OCI-LY3 (cell line): ENCODE data around the gene MAPKAP1.

Experiments used
- H2AFZ ChIP-seq: fragments of 200-600, 300-600 bp; shearing (Covaris generic); 2 replicates; pipeline ENCODE4 v1.6.0; 2014; ENCODE audit warnings: antibody characterized with exemption, low read depth, low read length
- H3K27ac ChIP-seq: fragments of 200-600, 300-600 bp; sonication (generic); 2 replicates; pipeline ENCODE4 v1.5.1; 2014; ENCODE audit warnings: mild to moderate bottlenecking, low read length, moderate library complexity, mixed read lengths
- H3K27me3 ChIP-seq: fragments of 200-600, 300-600 bp; sonication (generic); 2 replicates; pipeline ENCODE4 v1.6.1; 2014; ENCODE audit warnings: low read depth, low read length, mixed read lengths
- H3K36me3 ChIP-seq: fragments of 200-600, 300-600 bp; sonication (generic); replicated peaks from 2 replicates; pipeline ENCODE3; 2014; ENCODE audit warnings: low read depth, low read length, mixed read lengths
- H3K4me1 ChIP-seq: fragments of 300-600, 200-600 bp; sonication (generic); 2 replicates; pipeline ENCODE4 v1.6.1; 2014; ENCODE audit warnings: low read length, mixed read lengths
- H3K4me2 ChIP-seq: fragments of 200-600, 300-600 bp; sonication (generic); 2 replicates; pipeline ENCODE4 v1.6.1; 2014; ENCODE audit warnings: low read length, mixed read lengths
- H3K4me3 ChIP-seq: fragments of 300-600, 200-600 bp; sonication (generic); 2 replicates; pipeline ENCODE4 v1.5.1; 2014; ENCODE audit warnings: antibody characterized with exemption, mild to moderate bottlenecking, low read length, moderate library complexity
- H3K79me2 ChIP-seq: fragments of 300-600, 200-600 bp; shearing (Covaris generic); 2 replicates; pipeline ENCODE4 v1.6.1; 2014; ENCODE audit warnings: mild to moderate bottlenecking, low read length, mixed read lengths
- H3K9ac ChIP-seq: fragments of 300-600, 200-600 bp; shearing (Covaris generic); 2 replicates; pipeline ENCODE4 v1.6.0; 2014; ENCODE audit warnings: mild to moderate bottlenecking, low read length, moderate library complexity
- H3K9me3 ChIP-seq: fragments of 200-600, 300-600 bp; shearing (Covaris generic); 2 replicates; pipeline ENCODE4 v1.6.1; 2014; ENCODE audit warnings: low read length, mixed read lengths; ENCODE audit not compliant: insufficient read depth
- H4K20me1 ChIP-seq: fragments of 200-600, 300-600 bp; sonication (generic); 2 replicates; pipeline ENCODE4 v1.6.1; 2016; ENCODE audit warnings: low read length, mixed read lengths; ENCODE audit not compliant: insufficient read depth
- EZH2phosphoT487 ChIP-seq: fragments of 200-600 bp; shearing (Covaris generic); IDR thresholded peaks from 2 replicates; pipeline ENCODE4 v1.6.1; 2018; ENCODE audit warnings: antibody characterized with exemption, mixed run types, low read depth
- TF ChIP-seq, protein P1 (sequence below): fragments of 200-600, 300-600 bp; sonication (generic); IDR thresholded peaks from 2 replicates; pipeline ENCODE4 v1.5.1; 2014; ENCODE audit warnings: antibody characterized with exemption, low read length, low read depth

Gene MAPKAP1

DNA sequence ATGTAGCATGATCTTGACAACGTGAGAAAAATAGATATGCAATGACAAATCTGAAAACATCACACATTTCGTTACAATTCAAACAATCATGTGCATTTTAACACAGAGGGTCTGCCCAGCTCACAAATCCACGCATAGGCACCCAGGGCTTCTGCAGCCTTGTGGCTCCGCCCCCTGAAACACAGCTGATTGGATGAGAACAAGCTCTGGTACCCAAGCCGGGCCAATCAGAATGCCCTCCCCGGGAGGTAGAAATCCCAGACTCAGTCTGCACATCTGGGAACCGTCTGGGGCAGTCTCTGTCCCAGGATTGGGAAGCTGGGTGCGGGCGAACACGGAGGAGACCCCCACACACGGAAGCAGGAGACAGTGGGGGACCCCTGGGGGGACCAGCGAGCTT lies 307.8 kb downstream of the MAPKAP1 start:
- Histone ChIP-seq H3K4me2 (no peak overlapping the region), H3K9me3 (no peaks in the 10 kb centered on the region), H2AFZ (no peak overlapping the region), H3K36me3 (no peaks in the 10 kb centered on the region), H3K4me1 (no peaks in the 10 kb centered on the region), H4K20me1 (no peaks in the 10 kb centered on the region), H3K4me3 (no peak overlapping the region), H3K79me2 (no peaks in the 10 kb centered on the region), H3K27me3 (no peaks in the 10 kb centered on the region), H3K27ac (no peak overlapping the region), H3K9ac (no peak overlapping the region)
- TF ChIP-seq EZH2phosphoT487: no peak
- TF ChIP-seq, protein P1, sequence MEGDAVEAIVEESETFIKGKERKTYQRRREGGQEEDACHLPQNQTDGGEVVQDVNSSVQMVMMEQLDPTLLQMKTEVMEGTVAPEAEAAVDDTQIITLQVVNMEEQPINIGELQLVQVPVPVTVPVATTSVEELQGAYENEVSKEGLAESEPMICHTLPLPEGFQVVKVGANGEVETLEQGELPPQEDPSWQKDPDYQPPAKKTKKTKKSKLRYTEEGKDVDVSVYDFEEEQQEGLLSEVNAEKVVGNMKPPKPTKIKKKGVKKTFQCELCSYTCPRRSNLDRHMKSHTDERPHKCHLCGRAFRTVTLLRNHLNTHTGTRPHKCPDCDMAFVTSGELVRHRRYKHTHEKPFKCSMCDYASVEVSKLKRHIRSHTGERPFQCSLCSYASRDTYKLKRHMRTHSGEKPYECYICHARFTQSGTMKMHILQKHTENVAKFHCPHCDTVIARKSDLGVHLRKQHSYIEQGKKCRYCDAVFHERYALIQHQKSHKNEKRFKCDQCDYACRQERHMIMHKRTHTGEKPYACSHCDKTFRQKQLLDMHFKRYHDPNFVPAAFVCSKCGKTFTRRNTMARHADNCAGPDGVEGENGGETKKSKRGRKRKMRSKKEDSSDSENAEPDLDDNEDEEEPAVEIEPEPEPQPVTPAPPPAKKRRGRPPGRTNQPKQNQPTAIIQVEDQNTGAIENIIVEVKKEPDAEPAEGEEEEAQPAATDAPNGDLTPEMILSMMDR: no peak

DNA sequence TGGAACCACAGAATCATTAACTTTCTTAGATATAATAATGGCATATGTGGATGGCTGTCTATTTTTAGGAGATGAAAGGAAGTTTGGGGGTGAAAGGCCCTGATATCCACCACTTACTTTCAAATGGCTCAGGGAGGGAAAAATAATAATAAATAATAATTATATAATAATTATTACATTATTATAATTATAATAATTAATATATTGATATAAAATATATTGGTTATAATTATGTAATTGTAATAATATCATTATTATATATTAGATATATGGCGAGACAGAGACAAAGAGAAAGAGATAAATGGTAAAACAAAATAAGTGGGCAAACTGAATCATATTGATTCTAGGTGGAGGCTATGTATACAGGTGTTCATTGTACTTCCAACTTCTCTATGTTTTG lies 308.8 kb downstream of the MAPKAP1 start:
- no peaks in the 10 kb centered on the region for H4K20me1 ChIP-seq
- no peak overlapping the region for H2AFZ ChIP-seq
- no peaks in the 10 kb centered on the region for H3K9me3 ChIP-seq
- H3K4me1 ChIP-seq: no peaks in the 10 kb centered on the region
- H3K79me2 ChIP-seq: no peaks in the 10 kb centered on the region
- no peak overlapping the region for H3K9ac ChIP-seq
- no peak overlapping the region for H3K4me2 ChIP-seq
- no peaks in the 10 kb centered on the region for H3K27me3 ChIP-seq
- no peak overlapping the region for H3K27ac ChIP-seq
- TF ChIP-seq EZH2phosphoT487: no peak
- TF ChIP-seq, protein P1: no peak
- H3K4me3 ChIP-seq: no peak overlapping the region
- H3K36me3 ChIP-seq: no peaks in the 10 kb centered on the region

DNA sequence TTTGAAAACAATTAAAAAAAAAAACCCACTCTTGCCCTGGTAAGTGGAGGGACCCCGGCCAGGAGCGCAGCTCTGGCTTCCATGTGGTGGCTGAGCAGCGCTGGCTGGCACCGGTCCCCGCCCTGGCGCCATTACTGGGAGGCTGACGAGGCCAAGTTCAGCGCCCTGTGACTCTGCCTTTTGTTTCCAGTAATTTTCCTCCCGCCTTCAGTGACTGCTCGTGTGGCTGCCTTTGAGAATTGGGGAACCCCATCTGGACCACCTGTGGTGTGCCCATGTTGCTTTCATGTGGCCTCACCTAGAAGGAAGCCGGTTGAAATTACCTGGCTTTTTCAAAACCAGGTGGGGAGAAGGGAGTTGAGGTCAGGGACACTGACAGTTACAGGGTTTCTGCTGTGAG lies 309.3 kb downstream of the MAPKAP1 start:
- Histone ChIP-seq H3K36me3 (no peaks in the 10 kb centered on the region), H2AFZ (no peak overlapping the region), H4K20me1 (no peaks in the 10 kb centered on the region), H3K4me2 (no peak overlapping the region), H3K27me3 (no peaks in the 10 kb centered on the region), H3K9me3 (no peaks in the 10 kb centered on the region), H3K27ac (no peak overlapping the region), H3K9ac (no peak overlapping the region), H3K79me2 (no peaks in the 10 kb centered on the region), H3K4me3 (no peak overlapping the region), H3K4me1 (no peaks in the 10 kb centered on the region)
- TF ChIP-seq EZH2phosphoT487: no peak
- TF ChIP-seq, protein P1: no peak

DNA sequence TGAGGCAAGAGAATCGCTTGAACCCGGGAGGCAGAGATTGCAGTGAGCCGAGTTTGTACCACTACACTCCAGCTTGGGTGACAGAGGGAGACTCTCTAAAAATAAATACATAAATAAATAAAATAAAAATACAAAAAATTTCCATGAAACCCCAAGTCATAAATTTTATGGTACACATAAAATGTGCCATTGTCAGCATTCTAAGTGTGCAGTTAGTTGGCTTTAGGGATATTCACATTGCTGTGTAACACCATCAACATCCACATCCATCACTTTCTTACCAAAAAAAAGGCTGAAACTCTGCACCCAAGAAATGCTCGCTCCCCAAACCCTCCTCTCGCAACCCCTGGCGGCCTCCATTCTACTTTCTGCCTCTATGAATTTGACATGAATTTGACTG lies 310.2 kb downstream of the MAPKAP1 start:
- no peak overlapping the region for H3K4me3 ChIP-seq
- TF ChIP-seq, protein P1: no peak
- no peak for TF ChIP-seq EZH2phosphoT487
- no peak overlapping the region for H3K4me2 ChIP-seq
- H3K4me1 ChIP-seq: no peaks in the 10 kb centered on the region
- H3K79me2 ChIP-seq: no peaks in the 10 kb centered on the region
- no peaks in the 10 kb centered on the region for H3K36me3 ChIP-seq
- H3K9me3 ChIP-seq: no peaks in the 10 kb centered on the region
- no peaks in the 10 kb centered on the region for H4K20me1 ChIP-seq
- no peak overlapping the region for H3K9ac ChIP-seq
- no peak overlapping the region for H3K27ac ChIP-seq
- no peak overlapping the region for H2AFZ ChIP-seq
- no peaks in the 10 kb centered on the region for H3K27me3 ChIP-seq
